ENCODE data around the gene CDC42EP4. TPM values are rescaled to one million over a fixed set of nuclear protein-coding genes. Genes with fewer than 3 reads are reported as not detected.
A peak's percentile ranks its signal among the peaks of the same experiment; 100 is the strongest.

Gene CDC42EP4
- total RNA-seq, 1 donor from 2014 or later: 73.7 TPM

- TF ChIP-seq POLR2AphosphoS5 (IDR thresholded peaks at IDR 0.05; ENCODE audit: insufficient read depth in 1 of 2, low read depth in 1 of 2) (no peak), POLR2A (IDR thresholded peaks at IDR 0.05) (no peak)
- TF ChIP-seq, protein P1, sequence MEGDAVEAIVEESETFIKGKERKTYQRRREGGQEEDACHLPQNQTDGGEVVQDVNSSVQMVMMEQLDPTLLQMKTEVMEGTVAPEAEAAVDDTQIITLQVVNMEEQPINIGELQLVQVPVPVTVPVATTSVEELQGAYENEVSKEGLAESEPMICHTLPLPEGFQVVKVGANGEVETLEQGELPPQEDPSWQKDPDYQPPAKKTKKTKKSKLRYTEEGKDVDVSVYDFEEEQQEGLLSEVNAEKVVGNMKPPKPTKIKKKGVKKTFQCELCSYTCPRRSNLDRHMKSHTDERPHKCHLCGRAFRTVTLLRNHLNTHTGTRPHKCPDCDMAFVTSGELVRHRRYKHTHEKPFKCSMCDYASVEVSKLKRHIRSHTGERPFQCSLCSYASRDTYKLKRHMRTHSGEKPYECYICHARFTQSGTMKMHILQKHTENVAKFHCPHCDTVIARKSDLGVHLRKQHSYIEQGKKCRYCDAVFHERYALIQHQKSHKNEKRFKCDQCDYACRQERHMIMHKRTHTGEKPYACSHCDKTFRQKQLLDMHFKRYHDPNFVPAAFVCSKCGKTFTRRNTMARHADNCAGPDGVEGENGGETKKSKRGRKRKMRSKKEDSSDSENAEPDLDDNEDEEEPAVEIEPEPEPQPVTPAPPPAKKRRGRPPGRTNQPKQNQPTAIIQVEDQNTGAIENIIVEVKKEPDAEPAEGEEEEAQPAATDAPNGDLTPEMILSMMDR (IDR thresholded peaks at IDR 0.05): no peak
- H3K4me1 ChIP-seq: peaks cover 37% of the 10 kb centered on the region
- H3K27me3 ChIP-seq: no peaks in the 10 kb centered on the region
- no peak for DNase-seq (ENCODE audit: extremely low spot score in 2 of 2)
- H3K4me3 ChIP-seq: no peak overlapping the region
- no peaks in the 10 kb centered on the region for H3K9me3 ChIP-seq
- H3K36me3 ChIP-seq: no peaks in the 10 kb centered on the region
- intact Hi-C loops (cut with DNase I): no loop called here
- H3K27ac ChIP-seq: no peak overlapping the region
Observed at GRCh38 chr17:73352261-73352660, 40.5 kb upstream of the CDC42EP4 start.

GRCh38 chr17:73351764-73352163 lies 40.0 kb upstream of the CDC42EP4 start:
- Histone ChIP-seq H3K9me3 (no peaks in the 10 kb centered on the region), H3K27ac (no peak overlapping the region), H3K4me3 (no peak overlapping the region), H3K4me1 (peaks cover 36% of the 10 kb centered on the region), H3K27me3 (no peaks in the 10 kb centered on the region), H3K36me3 (no peaks in the 10 kb centered on the region)
- TF ChIP-seq POLR2A (IDR thresholded peaks at IDR 0.05) (no peak), POLR2AphosphoS5 (IDR thresholded peaks at IDR 0.05; ENCODE audit: insufficient read depth in 1 of 2, low read depth in 1 of 2) (no peak)
- TF ChIP-seq, protein P1 (IDR thresholded peaks at IDR 0.05): no peak
- intact Hi-C loops (cut with DNase I): no loop called here
- DNase-seq (ENCODE audit: extremely low spot score in 2 of 2): no peak

- Histone ChIP-seq H3K27ac (no peak overlapping the region), H3K4me3 (no peak overlapping the region), H3K27me3 (no peaks in the 10 kb centered on the region), H3K36me3 (no peaks in the 10 kb centered on the region), H3K4me1 (peaks cover 27% of the 10 kb centered on the region), H3K9me3 (no peaks in the 10 kb centered on the region)
- TF ChIP-seq POLR2AphosphoS5 (IDR thresholded peaks at IDR 0.05; ENCODE audit: insufficient read depth in 1 of 2, low read depth in 1 of 2): no peak
- TF ChIP-seq, protein P1 (IDR thresholded peaks at IDR 0.05): no peak
- TF ChIP-seq POLR2A (IDR thresholded peaks at IDR 0.05): no peak
- no peak for DNase-seq (ENCODE audit: extremely low spot score in 2 of 2)
- intact Hi-C loops (cut with DNase I): no loop called here
Observed at GRCh38 chr17:73350864-73351263, 39.1 kb upstream of the CDC42EP4 start.

DNA sequence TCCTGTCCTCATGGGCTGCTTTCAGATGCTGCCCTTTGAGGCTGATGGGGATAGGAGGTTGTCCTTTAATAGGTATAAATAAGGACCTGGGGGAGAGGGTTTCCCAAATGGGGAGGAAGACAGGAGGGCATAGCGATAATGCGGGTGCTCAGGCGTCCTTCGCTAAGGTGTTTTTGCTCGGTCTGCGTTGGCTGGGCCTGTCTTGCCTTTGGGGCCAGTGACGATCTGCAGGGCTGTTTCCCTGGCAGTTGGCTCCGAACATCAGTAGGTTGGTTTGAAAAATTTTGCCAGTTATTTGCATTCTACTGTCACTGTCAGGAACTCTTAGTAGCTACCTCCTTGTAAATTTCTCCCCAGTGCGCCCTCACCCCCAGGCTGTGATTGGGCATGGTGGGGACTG lies 37.8 kb upstream of the CDC42EP4 start:
- TF ChIP-seq POLR2AphosphoS5 (IDR thresholded peaks at IDR 0.05; ENCODE audit: insufficient read depth in 1 of 2, low read depth in 1 of 2) (no peak), POLR2A (IDR thresholded peaks at IDR 0.05) (no peak)
- TF ChIP-seq, protein P1 (IDR thresholded peaks at IDR 0.05): no peak
- intact Hi-C loops (cut with DNase I): no loop called here
- H3K4me1 ChIP-seq: peaks cover 24% of the 10 kb centered on the region
- DNase-seq (ENCODE audit: extremely low spot score in 2 of 2): no peak
- no peaks in the 10 kb centered on the region for H3K36me3 ChIP-seq
- H3K27ac ChIP-seq: peak overlapping the region; percentile 78
- H3K4me3 ChIP-seq: no peak overlapping the region
- no peaks in the 10 kb centered on the region for H3K27me3 ChIP-seq
- H3K9me3 ChIP-seq: no peaks in the 10 kb centered on the region

- Histone ChIP-seq H3K27ac (peak overlapping the region; percentile 78), H3K36me3 (no peaks in the 10 kb centered on the region), H3K4me1 (peaks cover 26% of the 10 kb centered on the region), H3K4me3 (no peak overlapping the region), H3K9me3 (no peaks in the 10 kb centered on the region), H3K27me3 (no peaks in the 10 kb centered on the region)
- intact Hi-C loops (cut with DNase I): no loop called here
- TF ChIP-seq POLR2A (IDR thresholded peaks at IDR 0.05) (no peak), POLR2AphosphoS5 (IDR thresholded peaks at IDR 0.05; ENCODE audit: insufficient read depth in 1 of 2, low read depth in 1 of 2) (no peak)
- TF ChIP-seq, protein P1 (IDR thresholded peaks at IDR 0.05): no peak
- no peak for DNase-seq (ENCODE audit: extremely low spot score in 2 of 2)
Observed at GRCh38 chr17:73349138-73349537, 37.3 kb upstream of the CDC42EP4 start.

Data from vagina (tissue), 2 donors.